ENCODE results near the gene TSTD2.
"Not testable (repeated sequence)": the region's sequence is repeated elsewhere in the genome, so short reads cannot be mapped to it uniquely, and the experiment has no call there.

DNA sequence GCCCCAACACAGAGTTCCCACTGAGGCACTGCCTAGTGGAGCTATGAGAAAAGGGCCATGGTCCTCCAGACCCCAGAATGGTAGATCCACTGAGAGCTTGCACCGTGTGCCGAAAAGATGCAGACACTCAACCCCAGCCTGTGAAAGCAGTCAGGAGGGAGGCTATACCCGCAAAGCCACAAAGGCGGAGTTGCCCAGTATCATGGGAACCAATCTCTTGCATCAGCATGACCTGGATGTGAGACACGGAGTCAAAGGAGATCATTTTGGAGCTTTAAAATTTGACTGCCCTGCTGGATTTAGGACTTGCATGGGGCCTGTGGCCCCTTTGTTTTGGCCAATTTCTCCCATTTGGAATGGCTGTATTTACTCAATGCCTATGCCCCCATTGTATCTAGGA, 10.7 kb downstream of the TSTD2 start:
- TF ChIP-seq SUZ12 (IDR thresholded peaks at IDR 0.05; ENCODE audit: extremely low read depth, insufficient read depth, insufficient read length); YY1 (IDR thresholded peaks at IDR 0.05; ENCODE audit: insufficient read depth, insufficient read length); ZNF274 (IDR thresholded peaks at IDR 0.05; ENCODE audit: low read depth, low read length): not testable (repeated sequence)

Measured in NT2/D1 (cell line).